ENCODE measurements around the gene KIF26B.

GRCh38 chr1:245710961-245711903 is 556.4 kb downstream of the KIF26B start:
- TF ChIP-seq, protein P1, sequence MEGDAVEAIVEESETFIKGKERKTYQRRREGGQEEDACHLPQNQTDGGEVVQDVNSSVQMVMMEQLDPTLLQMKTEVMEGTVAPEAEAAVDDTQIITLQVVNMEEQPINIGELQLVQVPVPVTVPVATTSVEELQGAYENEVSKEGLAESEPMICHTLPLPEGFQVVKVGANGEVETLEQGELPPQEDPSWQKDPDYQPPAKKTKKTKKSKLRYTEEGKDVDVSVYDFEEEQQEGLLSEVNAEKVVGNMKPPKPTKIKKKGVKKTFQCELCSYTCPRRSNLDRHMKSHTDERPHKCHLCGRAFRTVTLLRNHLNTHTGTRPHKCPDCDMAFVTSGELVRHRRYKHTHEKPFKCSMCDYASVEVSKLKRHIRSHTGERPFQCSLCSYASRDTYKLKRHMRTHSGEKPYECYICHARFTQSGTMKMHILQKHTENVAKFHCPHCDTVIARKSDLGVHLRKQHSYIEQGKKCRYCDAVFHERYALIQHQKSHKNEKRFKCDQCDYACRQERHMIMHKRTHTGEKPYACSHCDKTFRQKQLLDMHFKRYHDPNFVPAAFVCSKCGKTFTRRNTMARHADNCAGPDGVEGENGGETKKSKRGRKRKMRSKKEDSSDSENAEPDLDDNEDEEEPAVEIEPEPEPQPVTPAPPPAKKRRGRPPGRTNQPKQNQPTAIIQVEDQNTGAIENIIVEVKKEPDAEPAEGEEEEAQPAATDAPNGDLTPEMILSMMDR (conservative IDR thresholded peaks at IDR 0.05; ENCODE audit: low read depth in 2 of 2), result peak in 1 of 2 experiments; percentile 21; a peak in 1 of 4 replicates
- TF ChIP-seq, protein P2, sequence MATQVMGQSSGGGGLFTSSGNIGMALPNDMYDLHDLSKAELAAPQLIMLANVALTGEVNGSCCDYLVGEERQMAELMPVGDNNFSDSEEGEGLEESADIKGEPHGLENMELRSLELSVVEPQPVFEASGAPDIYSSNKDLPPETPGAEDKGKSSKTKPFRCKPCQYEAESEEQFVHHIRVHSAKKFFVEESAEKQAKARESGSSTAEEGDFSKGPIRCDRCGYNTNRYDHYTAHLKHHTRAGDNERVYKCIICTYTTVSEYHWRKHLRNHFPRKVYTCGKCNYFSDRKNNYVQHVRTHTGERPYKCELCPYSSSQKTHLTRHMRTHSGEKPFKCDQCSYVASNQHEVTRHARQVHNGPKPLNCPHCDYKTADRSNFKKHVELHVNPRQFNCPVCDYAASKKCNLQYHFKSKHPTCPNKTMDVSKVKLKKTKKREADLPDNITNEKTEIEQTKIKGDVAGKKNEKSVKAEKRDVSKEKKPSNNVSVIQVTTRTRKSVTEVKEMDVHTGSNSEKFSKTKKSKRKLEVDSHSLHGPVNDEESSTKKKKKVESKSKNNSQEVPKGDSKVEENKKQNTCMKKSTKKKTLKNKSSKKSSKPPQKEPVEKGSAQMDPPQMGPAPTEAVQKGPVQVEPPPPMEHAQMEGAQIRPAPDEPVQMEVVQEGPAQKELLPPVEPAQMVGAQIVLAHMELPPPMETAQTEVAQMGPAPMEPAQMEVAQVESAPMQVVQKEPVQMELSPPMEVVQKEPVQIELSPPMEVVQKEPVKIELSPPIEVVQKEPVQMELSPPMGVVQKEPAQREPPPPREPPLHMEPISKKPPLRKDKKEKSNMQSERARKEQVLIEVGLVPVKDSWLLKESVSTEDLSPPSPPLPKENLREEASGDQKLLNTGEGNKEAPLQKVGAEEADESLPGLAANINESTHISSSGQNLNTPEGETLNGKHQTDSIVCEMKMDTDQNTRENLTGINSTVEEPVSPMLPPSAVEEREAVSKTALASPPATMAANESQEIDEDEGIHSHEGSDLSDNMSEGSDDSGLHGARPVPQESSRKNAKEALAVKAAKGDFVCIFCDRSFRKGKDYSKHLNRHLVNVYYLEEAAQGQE (IDR thresholded peaks at IDR 0.05; ENCODE audit: unreplicated experiment), result no peak
- TF ChIP-seq EZH2phosphoT487 (IDR thresholded peaks at IDR 0.05; ENCODE audit: unreplicated experiment), result no peak
- no peak for TF ChIP-seq CREB1 (CRISPR knock-in tag; IDR thresholded peaks at IDR 0.05; ENCODE audit: low read depth)
- no peak for TF ChIP-seq POLR2AphosphoS5 (IDR thresholded peaks at IDR 0.05; ENCODE audit: low read depth)
- TF ChIP-seq ZNF462 (CRISPR knock-in tag; IDR thresholded peaks at IDR 0.05), result no peak
